Stimulated activated CD8-positive, alpha-beta memory T cell treated with anti-CD3 and anti-CD28 coated beads, Interleukin-4, amount 100 ng/mL, for 4 hours (primary cell): ENCODE data around the gene TCF7L2.

Source experiments
- DNase-seq, 2 donors: peaks; one replicate each; pipeline ENCODE4 v3.0.0-alpha.2; 2020; ENCODE audit warnings: low read depth in 2 of 2, low spot score in 1 of 2

The TCF7L2 gene

GRCh38 chr10:112963835-112964234, 13.8 kb downstream of the TCF7L2 start:
- DNase-seq: no peak

- no peak for DNase-seq
Measured at GRCh38 chr10:112964482-112964881, 14.4 kb downstream of the TCF7L2 start.

GRCh38 chr10:112966194-112966855, 16.3 kb downstream of the TCF7L2 start:
- no peak for DNase-seq

GRCh38 chr10:112967200-112967599, 17.2 kb downstream of the TCF7L2 start:
- DNase-seq: no peak

- no peak for DNase-seq
Measured at GRCh38 chr10:112969131-112969530, 19.1 kb downstream of the TCF7L2 start.

GRCh38 chr10:112969542-112969941, 19.5 kb downstream of the TCF7L2 start:
- DNase-seq: no peak

GRCh38 chr10:112970021-112970420, 20.0 kb downstream of the TCF7L2 start:
- DNase-seq: no peak

GRCh38 chr10:112972606-112973005, 22.6 kb downstream of the TCF7L2 start:
- no peak for DNase-seq

GRCh38 chr10:112973046-112973445, 23.0 kb downstream of the TCF7L2 start:
- no peak for DNase-seq

GRCh38 chr10:112973805-112974204, 23.8 kb downstream of the TCF7L2 start:
- DNase-seq: no peak

GRCh38 chr10:112977426-112977898, 27.4 kb downstream of the TCF7L2 start:
- DNase-seq: no peak

GRCh38 chr10:112979927-112980326, 29.9 kb downstream of the TCF7L2 start:
- no peak for DNase-seq

GRCh38 chr10:112980937-112981336, 30.9 kb downstream of the TCF7L2 start:
- DNase-seq: no peak

- no peak for DNase-seq
Measured at GRCh38 chr10:112981553-112981952, 31.5 kb downstream of the TCF7L2 start.

- DNase-seq: no peak
Measured at GRCh38 chr10:112983444-112984056, 33.5 kb downstream of the TCF7L2 start.

- DNase-seq: no peak
Measured at GRCh38 chr10:112984756-112985155, 34.7 kb downstream of the TCF7L2 start.

GRCh38 chr10:112985690-112986543, 35.9 kb downstream of the TCF7L2 start:
- no peak for DNase-seq

GRCh38 chr10:112986544-112987190, 36.6 kb downstream of the TCF7L2 start:
- DNase-seq: no peak

GRCh38 chr10:112988839-112989406, 38.9 kb downstream of the TCF7L2 start:
- no peak for DNase-seq

GRCh38 chr10:112989826-112990225, 39.8 kb downstream of the TCF7L2 start:
- DNase-seq: no peak

GRCh38 chr10:112990271-112990670, 40.2 kb downstream of the TCF7L2 start:
- DNase-seq: no peak
